Fibroblast of skin of left biceps (primary cell): Measurements from ENCODE around the gene EFHC1.
A peak's percentile ranks its signal among the peaks of the same experiment; 100 is the strongest.
"Not testable (repeated sequence)": the region's sequence is repeated elsewhere in the genome, so short reads cannot be mapped to it uniquely, and the experiment has no call there.

Experiments used
- DNase-seq, 2 experiments: peaks; one replicate each; pipeline ENCODE4 v3.0.0-alpha.2; 2013; ENCODE audit warnings: low read depth in 2 of 2

EFHC1 gene

GRCh38 chr6:52419809-52420667 is at the start of gene EFHC1:
EFHC1 (plus strand) TSS chr6:52420342; CDS start chr6:52420411, 69 bp downstream.
- DNase-seq = peak; percentile 91 to 92

GRCh38 chr6:52371656-52372191 is 48.4 kb upstream of the EFHC1 start:
- no peak for DNase-seq

GRCh38 chr6:52373151-52373690 is 46.9 kb upstream of the EFHC1 start:
- no peak for DNase-seq

- DNase-seq = no peak
These were observed 45.9 kb upstream of the EFHC1 start for GRCh38 chr6:52374247-52374646.

GRCh38 chr6:52375780-52376556 is 44.2 kb upstream of the EFHC1 start:
- DNase-seq = no peak

- DNase-seq = no peak
These were observed 43.4 kb upstream of the EFHC1 start for GRCh38 chr6:52376763-52377162.

GRCh38 chr6:52377538-52378221 is 42.5 kb upstream of the EFHC1 start:
- no peak for DNase-seq

- DNase-seq = no peak
These were observed 38.9 kb upstream of the EFHC1 start for GRCh38 chr6:52381249-52381648.

GRCh38 chr6:52384145-52384766 is 35.9 kb upstream of the EFHC1 start:
- DNase-seq = no peak

- DNase-seq = no peak
These were observed 35.1 kb upstream of the EFHC1 start for GRCh38 chr6:52385074-52385473.

GRCh38 chr6:52388119-52388518 is 32.0 kb upstream of the EFHC1 start:
- DNase-seq = not testable (repeated sequence)

GRCh38 chr6:52388790-52389189 is 31.4 kb upstream of the EFHC1 start:
- DNase-seq = no peak

- DNase-seq = no peak
These were observed 30.9 kb upstream of the EFHC1 start for GRCh38 chr6:52389264-52389625.

- DNase-seq = no peak
These were observed 30.3 kb upstream of the EFHC1 start for GRCh38 chr6:52389626-52390360.

- DNase-seq = no peak
These were observed 29.8 kb upstream of the EFHC1 start for GRCh38 chr6:52390361-52390727.

- DNase-seq = no peak
These were observed 28.5 kb upstream of the EFHC1 start for GRCh38 chr6:52391599-52391998.

GRCh38 chr6:52392944-52393343 is 27.2 kb upstream of the EFHC1 start:
- DNase-seq = no peak

GRCh38 chr6:52393780-52394179 is 26.4 kb upstream of the EFHC1 start:
- no peak for DNase-seq

- DNase-seq = no peak
These were observed 25.9 kb upstream of the EFHC1 start for GRCh38 chr6:52394251-52394666.

GRCh38 chr6:52395969-52396368 is 24.2 kb upstream of the EFHC1 start:
- DNase-seq = no peak
